Progenitor cell of endocrine pancreas (in vitro differentiated cells): ENCODE measurements around the gene NTN1. TPM values are rescaled to one million over a fixed set of nuclear protein-coding genes. Genes with fewer than 3 reads are reported as not detected.

Experiments used
- DNase-seq: peaks from one replicate; pipeline ENCODE4 v3.0.0; 2021; ENCODE audit warnings: low spot score; ENCODE audit not compliant: unreplicated experiment
- H3K27ac Mint-ChIP-seq: 2 replicates; pipeline ENCODE4 v1.8.0; 2021; ENCODE audit warnings: mild to moderate bottlenecking, moderate library complexity, mixed read lengths
- H3K27me3 Mint-ChIP-seq: 2 replicates; pipeline ENCODE4 v1.8.0; 2021; ENCODE audit warnings: mixed read lengths
- H3K36me3 Mint-ChIP-seq: 2 replicates; pipeline ENCODE4 v1.8.0; 2022; ENCODE audit warnings: mixed read lengths; ENCODE audit not compliant: insufficient read depth
- H3K4me1 Mint-ChIP-seq: 2 replicates; pipeline ENCODE4 v1.8.0; 2021; ENCODE audit warnings: low read depth, mixed read lengths
- H3K4me3 Mint-ChIP-seq: 2 replicates; pipeline ENCODE4 v1.8.0; 2021; ENCODE audit warnings: low read depth, mild to moderate bottlenecking, moderate library complexity, mixed read lengths
- H3K9me3 Mint-ChIP-seq: 2 replicates; pipeline ENCODE4 v1.8.0; 2021; ENCODE audit warnings: low read depth, mixed read lengths
- CTCF ChIP-seq: fragments of 200-600 bp; sonication (generic); IDR thresholded peaks from one replicate; pipeline ENCODE4 v1.5.0; 2021; ENCODE audit warnings: antibody characterized with exemption, mild to moderate bottlenecking; ENCODE audit not compliant: unreplicated experiment
- total RNA-seq: library from RNA; stranded (reverse); gene quantifications from 2 replicates; pipeline ENCODE4 v1.2.1, GENCODE V29; 2021

Gene NTN1
- total RNA-seq, 1 donor from 2014 or later, result 4.4 TPM

- no peak for TF ChIP-seq CTCF
- DNase-seq, result no peak
- H3K36me3 Mint-ChIP-seq, result no peaks in the 10 kb centered on the region
- no peak overlapping the region for H3K27ac Mint-ChIP-seq
- peaks cover 13% of the 10 kb centered on the region for H3K4me1 Mint-ChIP-seq
- H3K9me3 Mint-ChIP-seq, result no peaks in the 10 kb centered on the region
- no peak overlapping the region for H3K4me3 Mint-ChIP-seq
- peaks cover 41% of the 10 kb centered on the region for H3K27me3 Mint-ChIP-seq
These were observed 33.0 kb downstream of the NTN1 start for GRCh38 chr17:9054126-9054975.

GRCh38 chr17:9055281-9055680, 34.0 kb downstream of the NTN1 start:
- DNase-seq, result no peak
- Mint-ChIP-seq H3K27ac (peak overlapping the region; percentile 21), H3K4me1 (peaks cover 13% of the 10 kb centered on the region), H3K4me3 (no peak overlapping the region), H3K27me3 (peaks cover 42% of the 10 kb centered on the region), H3K36me3 (no peaks in the 10 kb centered on the region), H3K9me3 (no peaks in the 10 kb centered on the region)
- TF ChIP-seq CTCF, result no peak

GRCh38 chr17:9056566-9056965, 35.3 kb downstream of the NTN1 start:
- H3K4me1 Mint-ChIP-seq, result peaks cover 10% of the 10 kb centered on the region
- H3K27ac Mint-ChIP-seq, result no peak overlapping the region
- H3K36me3 Mint-ChIP-seq, result no peaks in the 10 kb centered on the region
- H3K4me3 Mint-ChIP-seq, result no peak overlapping the region
- peaks cover 46% of the 10 kb centered on the region for H3K27me3 Mint-ChIP-seq
- no peaks in the 10 kb centered on the region for H3K9me3 Mint-ChIP-seq
- no peak for DNase-seq
- TF ChIP-seq CTCF, result no peak

GRCh38 chr17:9057310-9057709, 36.0 kb downstream of the NTN1 start:
- no peak overlapping the region for H3K4me3 Mint-ChIP-seq
- H3K27me3 Mint-ChIP-seq, result peaks cover 43% of the 10 kb centered on the region
- DNase-seq, result no peak
- no peak for TF ChIP-seq CTCF
- H3K9me3 Mint-ChIP-seq, result no peaks in the 10 kb centered on the region
- H3K4me1 Mint-ChIP-seq, result peaks cover 10% of the 10 kb centered on the region
- no peaks in the 10 kb centered on the region for H3K36me3 Mint-ChIP-seq
- peak overlapping the region; percentile 9 for H3K27ac Mint-ChIP-seq

GRCh38 chr17:9062399-9062902, 41.1 kb downstream of the NTN1 start:
- H3K27me3 Mint-ChIP-seq, result peaks cover 23% of the 10 kb centered on the region
- no peak for DNase-seq

More at GRCh38 chr17:9062399-9062902, 41.1 kb downstream of the NTN1 start:
- H3K4me3 Mint-ChIP-seq, result no peak overlapping the region
- H3K36me3 Mint-ChIP-seq, result no peaks in the 10 kb centered on the region
- no peak for TF ChIP-seq CTCF
- no peaks in the 10 kb centered on the region for H3K9me3 Mint-ChIP-seq
- H3K4me1 Mint-ChIP-seq, result peaks cover 2% of the 10 kb centered on the region
- no peak overlapping the region for H3K27ac Mint-ChIP-seq
